Measurements from ENCODE around the gene TSPAN15.

The TSPAN15 gene

DNA sequence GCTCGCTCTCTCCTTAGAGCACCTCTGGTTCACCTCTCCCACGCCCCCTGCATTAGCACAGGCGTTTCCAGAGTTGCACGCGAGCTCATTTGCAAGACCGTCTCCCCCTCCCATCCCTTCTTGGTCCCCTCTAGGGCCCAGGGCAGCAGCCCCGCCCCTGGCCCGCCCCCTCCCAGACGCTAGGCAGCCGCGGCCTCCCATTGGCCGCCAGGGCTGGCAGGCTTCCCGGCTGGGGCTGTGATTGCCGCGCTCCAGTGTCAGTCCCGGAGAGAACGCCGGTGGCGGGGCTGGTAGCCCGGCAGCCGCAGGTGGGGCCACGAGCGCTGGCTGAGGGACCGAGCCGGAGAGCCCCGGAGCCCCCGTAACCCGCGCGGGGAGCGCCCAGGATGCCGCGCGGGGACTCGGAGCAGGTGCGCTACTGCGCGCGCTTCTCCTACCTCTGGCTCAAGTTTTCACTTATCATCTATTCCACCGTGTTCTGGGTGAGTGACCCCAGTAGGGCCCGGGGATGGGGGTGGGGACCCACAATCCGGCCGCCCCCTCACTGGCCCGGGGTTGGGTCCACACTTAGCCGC, at the start of gene TSPAN15:
TSPAN15 (plus strand) TSS at position 257 of the 575 bp plus-strand sequence; CDS start at position 387, 130 bp downstream.
- DNase-seq = peak; percentile 74

DNA sequence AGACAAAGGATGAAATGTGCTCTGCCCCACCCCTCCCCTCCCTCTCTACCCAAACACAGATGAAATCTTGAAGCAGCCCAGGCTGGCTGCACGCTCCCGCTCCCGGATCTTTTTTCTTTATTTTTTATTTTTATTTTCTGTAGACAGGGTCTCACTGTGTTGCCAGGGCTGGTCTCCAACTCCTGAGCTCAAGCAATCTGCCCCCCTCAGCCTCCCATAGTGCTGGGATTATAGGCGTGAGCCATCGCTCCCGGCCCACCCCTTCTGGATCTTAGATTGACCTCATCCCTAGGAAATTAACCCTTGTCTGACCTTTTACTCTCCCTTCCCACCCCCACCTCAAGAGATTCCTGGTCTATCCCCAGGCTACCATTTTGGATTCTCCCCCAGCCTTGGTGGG, 48.9 kb upstream of the TSPAN15 start:
- no peak for DNase-seq

DNA sequence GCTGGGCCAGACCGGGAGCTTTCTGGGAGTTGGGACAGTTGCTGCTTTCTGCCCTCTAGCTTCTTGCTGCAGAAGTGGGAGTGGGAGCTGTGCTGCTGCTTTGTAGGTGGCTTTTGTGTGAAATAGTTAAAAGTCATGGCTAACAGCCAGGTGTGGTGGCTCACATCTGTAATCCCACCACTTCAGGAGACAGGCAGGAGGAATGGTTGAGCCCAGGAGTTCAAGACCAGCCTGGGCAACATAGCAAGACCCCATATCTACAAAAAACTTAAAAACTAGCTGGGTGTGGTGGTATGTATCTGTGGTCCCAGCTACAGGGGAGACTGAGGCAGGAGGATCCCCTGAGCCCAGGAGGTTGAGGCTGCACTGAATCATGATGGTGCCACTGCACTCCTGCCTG, 48.2 kb upstream of the TSPAN15 start:
- DNase-seq = no peak

DNA sequence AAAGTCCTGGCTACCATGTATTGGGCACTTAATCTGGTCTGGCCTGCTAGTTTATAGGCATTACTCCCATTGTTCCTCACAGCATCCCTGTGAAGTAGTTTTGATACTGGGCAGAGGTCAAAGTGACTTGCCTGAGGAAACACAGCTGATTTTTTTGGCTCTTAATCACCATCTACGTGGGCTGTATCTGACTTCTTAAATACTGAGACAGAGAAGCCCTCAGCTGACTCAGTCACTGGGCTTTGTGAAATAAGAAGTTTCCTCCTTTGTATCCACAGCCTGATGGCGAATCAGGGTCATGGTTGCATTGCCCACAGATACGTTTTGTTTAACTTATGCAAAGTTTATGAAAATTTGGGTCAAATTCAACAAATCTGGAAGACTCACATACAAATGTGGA, 47.7 kb upstream of the TSPAN15 start:
- DNase-seq = no peak

DNA sequence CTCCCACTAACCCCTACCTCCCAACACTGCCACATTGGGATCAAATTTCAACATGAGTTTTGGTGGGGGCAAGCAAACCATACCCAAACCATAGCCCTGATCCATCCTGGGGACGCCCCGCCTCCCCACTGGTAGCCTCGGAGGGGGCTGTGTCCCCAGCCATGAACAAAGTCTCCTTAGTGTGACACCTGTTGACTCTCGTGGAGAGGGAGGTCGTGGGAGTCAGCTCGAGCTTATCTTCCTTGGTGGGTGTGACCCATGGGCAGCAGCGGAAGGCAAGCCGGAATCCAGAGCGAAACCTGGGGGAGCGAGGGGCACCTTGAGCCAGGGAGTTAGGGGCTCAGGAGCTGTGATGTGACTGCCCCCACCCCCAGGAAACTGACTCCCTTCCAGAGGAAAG, 46.5 kb upstream of the TSPAN15 start:
- DNase-seq = no peak

DNA sequence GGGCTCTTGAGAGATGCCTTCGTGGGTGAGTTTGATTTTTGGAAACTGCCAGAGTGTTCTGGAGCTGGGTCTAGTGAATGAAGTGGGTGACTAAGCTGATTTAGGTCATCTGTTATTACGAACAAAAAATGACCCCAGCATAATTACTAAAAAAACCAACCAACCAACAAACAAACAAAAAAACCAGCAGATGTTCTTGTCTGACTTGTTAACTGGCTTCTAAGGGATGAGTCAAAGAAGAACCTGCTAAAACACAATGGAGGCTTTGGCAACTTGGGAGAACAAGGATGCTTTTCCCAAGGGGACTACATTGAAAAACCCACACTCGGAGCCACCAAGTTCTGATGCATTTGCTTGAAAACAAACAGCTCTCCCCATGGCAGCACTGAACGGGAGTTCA, 46.0 kb upstream of the TSPAN15 start:
- no peak for DNase-seq

DNA sequence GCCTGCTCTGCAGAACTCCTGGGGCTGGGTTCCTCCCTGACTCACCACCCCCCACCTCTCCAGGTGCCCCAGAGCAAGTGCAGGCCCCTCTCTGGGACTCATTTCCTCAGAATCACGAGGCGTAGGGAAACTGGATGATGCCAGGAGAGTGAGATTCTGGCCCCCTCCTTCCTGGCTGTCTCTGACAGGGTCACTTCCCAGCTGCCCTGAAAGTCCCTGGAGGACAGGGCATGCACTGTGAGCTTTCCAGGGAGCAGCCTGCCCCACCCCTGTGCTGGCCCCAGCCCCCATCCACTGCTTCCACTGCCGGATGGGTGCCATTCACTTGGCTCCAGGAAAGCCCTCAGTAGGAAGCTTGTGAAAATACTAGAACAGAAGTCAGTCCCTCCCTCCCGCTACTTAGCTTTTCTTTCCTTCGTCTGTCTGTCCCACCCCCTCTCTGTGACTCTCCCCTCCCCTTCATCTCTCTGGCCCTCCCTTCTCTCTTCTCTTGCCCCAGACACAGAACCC, 44.9 kb upstream of the TSPAN15 start:
- DNase-seq = no peak

DNA sequence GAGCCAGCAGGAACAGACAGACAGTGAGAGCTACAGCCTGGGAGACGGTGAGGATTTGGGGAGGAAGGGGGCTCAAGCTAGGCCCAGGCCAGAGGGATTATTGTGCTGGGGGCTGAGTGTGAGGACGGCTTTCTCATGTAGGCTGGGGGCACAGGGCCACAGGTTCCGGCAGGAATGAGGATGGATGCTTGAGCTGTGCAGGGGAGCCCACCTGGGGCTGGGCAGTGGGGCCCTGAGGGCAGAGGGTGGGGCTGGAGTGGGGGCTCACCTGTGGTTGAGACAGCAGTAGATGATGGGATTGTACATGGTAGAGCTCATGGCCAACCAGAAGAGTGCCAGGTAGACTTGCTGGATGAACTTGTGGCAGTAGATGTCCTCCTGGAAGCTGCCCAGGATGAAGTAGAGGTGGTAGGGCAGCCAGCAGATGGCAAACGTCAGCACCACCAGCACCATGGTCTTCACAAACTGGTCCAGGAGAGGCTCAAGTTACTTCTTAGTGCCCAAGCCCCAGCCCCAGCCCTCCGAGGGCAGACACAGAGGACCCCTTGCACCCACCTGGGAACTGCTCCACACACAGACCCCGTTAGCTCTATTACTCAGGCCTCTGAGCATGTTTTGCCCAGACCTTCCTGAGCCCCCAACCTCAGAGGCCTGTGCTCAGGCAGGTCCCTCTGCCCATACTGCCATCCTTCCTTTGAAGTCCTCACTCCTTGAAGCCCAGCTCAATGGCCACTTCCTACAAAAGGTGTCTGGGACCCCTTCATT, 44.3 kb upstream of the TSPAN15 start:
- DNase-seq = no peak

DNA sequence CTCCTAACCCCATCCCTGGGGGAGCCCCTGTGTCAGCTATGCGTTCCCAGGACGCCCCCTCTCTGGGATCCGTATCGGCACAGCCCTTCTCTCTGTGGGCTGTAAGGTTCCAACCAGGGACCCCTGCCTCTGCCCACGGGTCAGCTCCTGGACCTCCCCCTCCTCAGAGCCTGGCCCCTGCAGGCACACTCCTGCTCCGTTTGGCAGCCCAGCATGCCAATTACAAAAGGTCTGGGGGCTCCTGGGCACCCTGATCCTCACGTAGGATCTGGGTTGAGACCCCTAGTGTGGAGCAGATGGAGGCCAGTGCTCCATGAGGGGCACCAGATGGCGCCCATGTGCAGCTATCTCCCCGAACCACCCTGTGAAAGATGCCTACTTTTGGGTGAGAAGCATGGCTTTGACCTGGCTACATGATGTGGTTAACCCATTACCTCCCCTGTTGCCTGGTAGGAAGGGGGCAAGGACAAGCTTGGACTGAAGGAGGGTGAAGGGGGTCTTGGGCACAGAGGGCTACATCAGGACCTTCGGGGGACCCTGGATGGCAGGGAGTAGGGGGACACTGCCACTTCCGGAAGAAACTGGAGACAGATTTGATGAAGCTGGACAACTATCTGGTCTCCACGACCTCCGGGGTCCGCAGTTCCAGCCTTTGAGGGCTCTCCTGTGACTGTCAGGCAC, 43.5 kb upstream of the TSPAN15 start:
- peak; percentile 14 for DNase-seq

DNA sequence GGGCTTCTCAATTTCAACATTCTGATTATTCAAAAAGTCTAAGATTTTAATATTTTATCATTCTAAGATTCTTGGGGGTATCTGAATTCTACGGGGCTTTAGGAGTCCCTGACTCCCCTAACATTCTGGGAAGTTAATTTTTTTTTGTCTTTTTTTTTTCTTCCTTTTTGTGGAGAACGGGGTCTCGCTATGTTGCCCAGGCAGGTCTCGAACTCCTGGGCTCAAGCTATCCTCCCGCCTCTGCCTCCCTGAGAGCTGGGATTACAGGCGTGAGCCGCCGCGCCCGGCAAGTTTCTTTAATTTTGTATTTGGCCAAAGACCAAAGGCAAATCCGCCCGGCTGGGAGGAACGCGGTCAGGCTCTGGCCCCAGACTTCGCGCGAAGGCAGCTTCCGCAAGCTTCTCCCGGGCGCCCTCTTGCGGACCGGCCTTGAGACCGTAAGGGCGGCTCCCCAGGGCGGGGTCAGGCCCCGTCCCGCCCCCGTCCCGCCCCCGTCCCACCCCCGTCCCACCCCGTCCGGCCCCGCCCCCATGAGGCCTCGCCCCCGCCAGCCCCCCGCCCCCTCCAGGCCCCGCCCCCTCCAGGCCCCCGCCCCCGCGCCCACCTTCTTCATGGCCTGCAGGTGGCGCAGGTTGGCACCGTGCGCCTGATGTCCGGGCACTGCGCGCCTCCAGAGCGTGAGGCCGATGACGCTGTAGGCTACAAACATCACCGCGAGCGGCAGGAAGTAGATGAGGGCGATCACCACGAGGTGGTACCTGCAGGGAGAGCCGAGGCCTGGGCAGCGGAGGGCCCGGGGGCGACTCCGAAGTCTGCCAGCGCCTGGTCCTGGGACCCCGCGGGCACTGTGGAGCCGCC, 42.7 kb upstream of the TSPAN15 start:
- peak; percentile 84 for DNase-seq

DNA sequence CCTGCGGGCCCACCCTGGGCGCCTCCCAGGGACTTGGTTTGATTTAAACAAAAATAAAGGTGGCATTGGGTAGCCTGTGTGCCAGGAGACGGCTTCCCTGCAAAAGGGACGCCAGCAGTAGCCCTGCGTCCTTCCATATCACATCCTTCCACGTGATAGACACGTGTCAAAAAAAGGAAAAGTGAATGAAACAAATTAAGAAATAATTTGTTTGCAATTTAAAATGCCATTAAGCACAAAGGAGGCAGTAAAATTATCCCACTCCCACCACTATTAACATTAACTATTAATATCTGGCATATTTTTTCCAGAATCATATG, 42.1 kb upstream of the TSPAN15 start:
- DNase-seq = no peak

DNA sequence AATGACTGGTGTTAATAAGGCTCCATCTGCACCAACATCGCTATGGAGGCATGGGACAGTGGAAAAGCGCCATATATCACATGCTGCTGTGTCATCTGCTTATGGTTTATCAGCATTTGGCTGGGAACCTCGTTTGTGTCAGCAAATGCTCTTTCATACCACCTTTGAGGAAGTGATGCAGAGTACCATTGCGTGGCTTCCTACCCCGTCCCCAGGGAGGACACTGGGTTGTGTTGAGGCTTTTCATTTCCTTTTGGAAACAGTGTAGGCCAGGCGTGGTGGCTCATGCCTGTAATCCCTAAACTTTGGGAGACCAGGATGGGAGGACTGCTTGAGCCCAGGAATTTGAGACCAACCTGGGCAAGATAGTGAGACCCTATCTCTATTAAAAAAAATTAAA, 41.3 kb upstream of the TSPAN15 start:
- no peak for DNase-seq

DNA sequence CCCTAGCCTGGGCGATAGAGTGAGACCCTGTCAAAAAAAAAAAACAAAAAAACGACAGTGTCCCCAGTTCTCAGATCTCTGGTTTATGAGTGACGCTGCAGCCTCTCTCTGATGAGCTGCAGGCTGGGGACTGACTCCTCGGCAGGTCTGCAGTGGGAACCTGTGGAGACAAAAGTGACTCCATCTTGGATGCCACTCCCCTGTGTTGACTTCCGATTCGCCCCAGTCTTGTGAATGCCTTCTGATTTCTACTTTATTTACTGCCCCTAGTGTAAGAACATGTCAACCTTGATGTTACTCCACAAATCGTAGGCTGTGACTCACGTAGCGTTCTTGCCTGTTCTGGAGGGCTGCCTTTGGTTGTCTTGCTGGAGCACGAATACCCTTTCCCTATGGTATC, 40.8 kb upstream of the TSPAN15 start:
- no peak for DNase-seq

DNA sequence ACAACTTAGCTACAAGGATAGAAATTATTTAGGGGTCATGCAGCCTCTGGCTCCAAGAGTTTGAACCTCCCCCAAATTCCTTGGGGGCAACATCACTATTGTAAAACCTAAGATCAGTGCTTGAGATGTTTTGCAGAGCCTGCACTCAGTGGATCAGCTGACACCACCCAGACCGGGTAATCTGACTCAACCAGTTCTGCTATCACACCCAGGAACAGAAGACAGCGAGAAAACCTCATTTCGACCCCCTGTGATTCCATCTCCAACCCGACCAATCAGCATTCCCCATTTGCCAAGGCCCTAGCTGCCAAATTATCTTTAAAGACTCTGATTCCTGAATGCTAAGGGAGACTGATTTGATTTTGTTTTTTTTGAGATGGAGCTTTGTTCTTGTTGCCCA, 39.8 kb upstream of the TSPAN15 start:
- no peak for DNase-seq

DNA sequence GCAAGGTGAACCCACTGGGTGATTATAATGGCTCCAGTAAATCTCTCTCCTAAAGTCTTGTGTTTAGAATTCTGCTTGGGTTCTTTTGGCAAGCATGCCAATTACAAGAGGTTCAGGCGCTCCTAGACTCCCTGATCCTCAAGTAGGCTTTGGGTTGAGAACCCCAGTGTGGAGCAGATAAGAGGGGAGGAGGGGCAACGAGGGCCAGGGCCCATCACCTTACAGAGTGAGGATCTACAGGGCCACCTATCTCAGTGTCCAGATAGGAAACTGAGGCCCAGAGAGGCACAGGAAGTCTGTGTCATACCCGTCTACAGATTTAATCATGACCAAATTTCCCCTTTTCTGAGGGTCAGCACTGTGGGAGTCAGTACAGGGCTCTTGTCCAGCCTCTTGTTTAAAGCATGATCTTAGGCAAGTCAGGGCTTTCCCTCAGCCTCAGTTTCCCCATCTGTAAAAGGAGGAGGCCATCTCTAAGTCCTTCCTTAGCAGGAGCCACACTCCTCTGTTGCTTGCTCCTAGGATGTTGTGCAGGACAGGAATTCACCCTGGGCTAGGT, 39.0 kb upstream of the TSPAN15 start:
- DNase-seq = no peak

DNA sequence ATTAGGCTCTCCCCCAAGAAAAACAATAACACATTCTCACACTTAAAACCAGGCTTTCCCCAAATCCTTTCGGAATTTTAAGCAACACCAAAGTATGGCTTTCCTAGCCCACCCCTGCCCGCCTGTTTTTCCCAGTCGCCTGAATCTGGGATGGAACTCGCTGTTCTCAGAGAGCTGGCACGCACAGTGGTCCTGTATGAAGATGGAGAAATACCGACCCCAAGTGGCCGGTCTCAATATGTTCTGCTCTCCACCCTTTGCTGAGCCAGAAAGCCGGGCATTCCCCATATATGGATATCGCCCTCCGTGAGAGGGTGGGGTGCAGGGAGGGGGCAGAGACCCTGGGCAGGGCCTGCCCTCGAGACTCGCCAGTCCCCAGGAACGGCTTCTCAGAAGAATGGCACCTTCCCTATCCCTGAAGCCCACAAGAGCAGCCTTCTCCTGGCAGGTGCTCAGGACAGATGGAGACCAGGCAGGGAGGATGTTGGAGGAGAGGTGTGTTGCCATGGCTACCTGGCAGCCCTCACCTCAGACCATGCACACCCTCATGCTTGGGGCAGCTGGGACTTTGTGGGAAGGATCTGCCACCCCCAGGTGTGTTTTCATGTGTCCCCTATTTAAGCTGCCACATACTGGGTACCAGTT, 37.9 kb upstream of the TSPAN15 start:
- no peak for DNase-seq

DNA sequence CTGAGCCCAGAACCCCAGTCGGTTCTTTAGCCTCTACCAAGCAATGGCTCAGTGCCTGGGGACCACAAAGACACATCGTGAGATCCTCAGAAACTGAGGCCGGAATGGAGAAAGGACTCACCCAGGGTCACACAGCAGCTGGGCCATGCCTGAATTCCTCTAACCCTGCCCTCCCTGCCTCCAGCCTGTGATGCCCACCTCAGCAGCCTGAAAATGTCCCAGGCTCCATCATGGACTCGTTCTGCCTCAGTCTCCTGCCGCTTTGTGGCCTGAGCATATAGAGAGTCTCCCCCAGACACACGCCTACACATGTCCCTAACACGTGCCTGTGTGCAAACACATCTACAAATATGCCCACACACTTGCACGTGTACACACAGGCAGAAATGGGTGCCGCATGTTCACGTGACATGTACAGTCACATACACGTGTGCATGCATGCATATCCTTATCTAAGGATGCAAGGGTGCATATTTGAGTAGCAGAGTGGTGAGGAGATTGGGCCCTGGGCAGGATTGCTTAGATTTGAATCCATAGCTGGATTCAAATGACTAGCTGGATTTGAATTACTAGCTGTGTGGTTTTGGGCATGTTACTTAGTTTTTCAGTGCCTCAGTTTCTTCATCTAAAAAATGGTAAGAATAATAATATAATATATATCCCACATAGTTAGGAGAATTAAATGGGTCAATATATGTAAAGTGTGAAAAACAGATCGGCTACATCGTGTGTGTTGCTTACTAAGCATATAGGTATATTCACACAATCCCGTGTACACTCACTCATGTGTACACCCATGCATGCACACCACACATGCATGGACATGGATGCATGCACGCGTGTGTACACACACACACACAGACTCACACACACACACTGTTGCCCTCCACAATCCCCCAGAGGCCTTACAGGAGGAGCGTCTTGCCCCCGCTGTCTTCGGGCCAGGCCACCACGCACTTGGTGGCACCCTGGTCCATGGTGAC, 36.9 kb upstream of the TSPAN15 start:
- no peak for DNase-seq

DNA sequence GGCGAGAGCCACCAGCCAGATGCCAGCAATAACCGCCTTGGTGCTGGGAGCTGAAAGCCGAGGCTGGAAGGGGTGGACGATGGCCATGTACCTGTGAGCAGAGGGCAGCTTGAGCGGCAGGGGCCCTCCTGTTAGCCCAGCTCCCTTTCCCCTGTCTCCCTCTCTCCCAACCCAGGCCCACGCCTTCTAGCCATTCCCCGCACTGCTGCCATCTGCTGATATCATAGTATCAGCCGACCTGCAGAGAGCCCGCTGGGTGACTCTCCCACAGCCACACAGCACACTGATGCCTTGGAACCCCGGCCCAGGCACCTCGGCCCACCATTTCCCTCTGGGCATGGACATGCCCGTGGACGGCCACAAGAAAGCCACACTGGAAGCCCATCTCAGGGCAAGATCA, 36.2 kb upstream of the TSPAN15 start:
- DNase-seq = no peak

DNA sequence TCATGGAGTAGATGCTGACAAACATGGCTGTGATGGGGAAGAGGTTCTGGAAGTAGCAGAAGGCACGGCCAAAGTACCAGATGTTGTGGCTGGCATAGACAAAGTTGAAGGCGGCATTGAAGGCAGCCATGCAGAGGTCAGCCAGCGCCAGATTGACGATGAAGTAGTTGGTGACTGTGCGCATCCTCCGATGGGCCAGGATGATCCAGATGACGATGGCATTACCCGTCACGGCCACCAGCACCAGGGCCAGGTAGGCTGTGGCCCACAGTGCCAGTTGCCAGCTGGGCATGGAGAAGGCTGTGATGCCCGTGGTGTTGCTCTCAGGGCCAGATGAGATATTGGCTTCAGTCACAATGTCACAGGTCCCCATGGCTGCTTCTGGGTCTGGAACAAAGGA, 35.3 kb upstream of the TSPAN15 start:
- no peak for DNase-seq

DNA sequence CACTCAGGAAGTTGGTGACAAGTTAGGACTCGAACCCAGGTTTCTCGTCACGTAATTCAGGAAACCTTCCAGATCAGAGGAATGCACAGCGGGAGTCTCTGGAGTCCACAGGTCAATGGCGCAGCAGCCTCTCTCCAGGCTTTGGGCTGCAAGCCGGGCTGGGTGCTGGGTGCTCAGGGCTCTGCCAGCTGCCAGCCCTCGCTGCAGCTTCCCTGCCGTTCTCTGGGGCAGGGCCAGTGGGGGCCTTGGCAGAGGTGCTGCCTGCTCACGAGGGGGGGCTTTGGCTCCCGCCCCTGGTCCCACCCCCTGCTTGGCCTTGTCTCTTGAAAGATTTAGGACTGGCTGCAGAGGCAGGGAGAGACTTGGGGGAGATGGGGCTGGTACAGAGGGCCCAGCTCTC, 34.6 kb upstream of the TSPAN15 start, which contains the start of gene TACR2:
TACR2 (minus strand) TSS at position 224 of the 400 bp plus-strand sequence. CDS start 595 bp downstream, outside the sequence.
- no peak for DNase-seq

DNA sequence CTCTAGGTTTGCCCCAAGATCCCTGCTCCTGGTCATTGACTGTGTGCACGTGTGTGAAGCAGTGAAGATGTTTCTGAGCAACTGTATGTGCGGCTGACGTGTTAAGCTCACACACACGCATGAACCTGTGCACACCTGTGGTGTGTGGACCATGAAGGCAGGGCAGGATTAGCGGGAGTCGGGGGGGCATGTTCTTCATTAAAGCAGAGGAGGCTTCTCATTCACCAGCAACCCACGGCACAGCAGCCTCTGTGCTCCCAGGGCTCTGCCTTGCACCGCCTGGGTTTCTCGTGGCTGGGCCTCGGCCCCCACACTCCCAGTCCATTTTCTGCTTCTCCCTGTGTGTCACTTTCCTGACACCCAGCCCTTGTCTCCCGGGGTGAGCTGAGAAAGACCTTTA, 33.7 kb upstream of the TSPAN15 start:
- no peak for DNase-seq

Measured in NCI-H2029 (cell line).